GM10266 (cell line): ENCODE measurements around the gene ZMIZ2.

Experiments
- DNase-seq: peaks from one replicate; pipeline ENCODE4 v3.0.0; 2012; ENCODE audit errors: extremely low spot score
- CTCF ChIP-seq: IDR thresholded peaks from 2 replicates; pipeline ENCODE4 v1.5.1; 2012; ENCODE audit warnings: mild to moderate bottlenecking, low read depth; ENCODE audit not compliant: control insufficient read depth, insufficient read depth; ENCODE audit errors: missing control alignments

ZMIZ2 gene

DNA sequence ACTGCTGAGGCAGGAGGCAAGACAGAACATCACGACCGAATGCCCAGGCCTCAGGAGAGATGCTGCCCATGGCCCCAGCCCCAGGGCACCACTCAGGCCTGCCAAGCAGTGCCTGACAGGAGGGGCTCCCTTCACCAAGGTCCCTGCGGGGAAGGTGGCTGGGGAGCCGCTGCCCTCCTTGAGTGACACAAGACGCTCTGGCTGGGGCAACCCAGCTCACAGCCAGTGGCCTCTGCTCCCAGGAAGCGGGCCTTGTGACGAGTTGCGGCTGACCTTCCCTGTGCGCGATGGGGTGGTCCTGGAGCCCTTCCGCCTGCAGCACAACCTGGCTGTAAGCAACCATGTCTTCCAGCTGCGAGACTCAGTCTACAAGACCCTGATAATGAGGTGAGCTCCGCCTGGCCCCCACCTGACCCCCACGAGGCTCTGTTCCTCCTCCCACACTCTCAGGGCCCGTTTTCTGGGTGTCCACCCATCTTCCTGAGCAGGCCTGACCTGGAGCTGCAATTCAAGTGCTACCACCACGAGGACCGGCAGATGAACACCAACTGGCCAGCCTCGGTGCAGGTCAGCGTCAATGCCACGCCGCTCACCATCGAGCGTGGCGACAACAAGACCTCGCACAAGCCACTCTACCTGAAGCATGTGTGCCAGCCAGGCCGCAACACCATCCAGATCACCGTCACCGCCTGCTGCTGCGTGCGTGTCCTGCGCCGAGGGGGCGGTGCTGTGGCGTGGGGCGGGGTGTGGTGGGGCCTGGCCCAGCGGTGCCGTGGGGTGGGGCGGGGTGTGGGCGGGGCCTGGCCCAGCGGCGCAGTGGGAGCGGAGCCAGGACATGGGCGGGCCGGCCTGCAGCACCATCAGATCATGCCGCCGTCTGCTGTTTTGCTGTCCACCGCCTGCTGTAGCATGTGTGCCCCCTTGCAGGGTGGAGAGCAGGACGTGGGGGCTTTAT, 12.8 kb downstream of the ZMIZ2 start:
- TF ChIP-seq CTCF = no peak
- peak; percentile 22 for DNase-seq

GRCh38 chr7:44762300-44762699, 13.7 kb downstream of the ZMIZ2 start:
- peak; percentile 38 for DNase-seq
- no peak for TF ChIP-seq CTCF

- TF ChIP-seq CTCF = no peak
- DNase-seq = peak; percentile 19
Observed at GRCh38 chr7:44762726-44763522, 14.3 kb downstream of the ZMIZ2 start.

DNA sequence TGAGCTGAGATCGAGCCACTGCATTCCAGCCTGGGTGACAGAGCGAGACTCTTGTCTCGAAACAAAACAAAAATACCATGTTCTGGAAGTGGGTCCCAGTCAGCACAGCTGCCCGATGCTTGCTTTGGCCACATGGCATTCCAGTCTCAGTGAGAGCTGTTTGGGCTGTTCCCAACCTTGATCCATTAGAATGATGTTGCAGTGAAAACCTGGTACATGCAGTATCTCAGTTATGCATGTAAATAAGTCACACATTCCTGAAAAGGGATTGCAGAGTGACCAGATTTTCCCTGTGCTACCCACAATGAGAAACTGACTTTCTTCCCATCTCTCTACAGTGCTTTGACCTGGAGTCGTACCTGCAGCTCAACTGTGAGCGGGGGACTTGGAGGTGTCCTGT, 15.4 kb downstream of the ZMIZ2 start:
- TF ChIP-seq CTCF = no peak

DNA sequence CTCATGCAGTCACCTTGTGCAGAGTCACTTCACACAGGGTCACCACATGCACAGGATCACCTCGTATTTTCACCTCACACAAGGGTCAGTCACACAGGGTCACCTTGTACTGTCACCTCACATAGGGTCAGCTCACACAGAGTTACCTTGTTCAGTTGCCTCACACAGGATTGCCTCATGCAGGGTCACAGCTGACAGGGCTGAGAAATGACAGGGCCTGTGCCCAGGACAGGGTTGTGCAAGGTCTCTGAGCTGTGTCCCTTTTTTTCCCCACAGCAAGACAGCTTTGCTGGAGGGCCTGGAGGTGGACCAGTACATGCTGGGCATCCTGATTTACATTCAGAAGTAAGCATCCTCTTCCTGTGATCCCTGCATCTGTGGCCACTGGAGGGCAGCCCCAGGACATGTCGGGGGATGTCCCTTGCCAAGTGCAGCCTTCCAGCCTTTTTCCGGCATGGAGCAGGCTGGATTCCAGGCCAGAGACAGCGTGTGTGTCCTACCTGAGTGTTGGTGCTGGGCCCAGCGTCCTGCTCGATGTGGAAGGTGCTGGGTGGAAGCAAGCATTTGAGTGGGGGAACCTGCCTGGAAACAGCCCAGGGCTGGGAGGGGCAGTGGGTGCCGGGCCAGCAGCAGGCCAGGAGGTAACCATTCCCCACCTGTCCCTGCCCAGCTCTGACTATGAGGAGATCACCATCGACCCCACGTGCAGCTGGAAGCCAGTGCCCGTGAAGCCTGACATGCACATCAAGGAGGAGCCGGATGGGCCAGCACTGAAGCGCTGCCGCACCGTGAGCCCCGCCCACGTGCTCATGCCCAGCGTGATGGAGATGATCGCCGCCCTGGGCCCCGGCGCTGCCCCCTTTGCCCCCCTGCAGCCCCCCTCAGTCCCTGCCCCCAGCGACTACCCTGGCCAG, 16.3 kb downstream of the ZMIZ2 start:
- no peak for DNase-seq
- peak; percentile 13 for TF ChIP-seq CTCF

More for the DNA sequence above, 15.4 kb downstream of the ZMIZ2 start:
- no peak for DNase-seq

- DNase-seq = no peak
- no peak for TF ChIP-seq CTCF
Observed at GRCh38 chr7:44765579-44766415, 17.1 kb downstream of the ZMIZ2 start.
